Activated CD4-positive, alpha-beta T cell treated with anti-CD3 and anti-CD28 coated beads for 4 hours (primary cell): ENCODE measurements around the gene SLC9A4.

Experiments used
- DNase-seq, 2 donors: peaks; one replicate each; pipeline ENCODE4 v3.0.0-alpha.2; 2020

The SLC9A4 gene

DNA sequence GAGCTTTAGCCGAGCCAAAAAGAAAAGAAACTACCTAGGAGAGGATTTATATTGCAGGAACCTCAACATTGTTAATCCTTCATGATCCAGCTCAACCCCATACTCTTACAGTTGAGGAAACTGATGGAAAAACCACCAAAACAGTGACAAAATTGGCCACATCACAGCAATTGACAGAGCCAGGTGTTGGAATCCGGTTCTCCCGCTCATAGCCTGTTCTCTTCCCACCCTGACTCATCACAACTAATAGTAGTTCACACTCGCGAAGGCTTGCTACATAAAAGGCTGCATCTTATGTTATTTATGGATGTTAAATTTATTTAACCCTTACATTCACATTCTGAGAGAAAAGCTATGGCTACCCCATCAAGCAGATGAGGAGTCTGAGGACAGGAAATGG, 33.7 kb downstream of the SLC9A4 start:
- DNase-seq: no peak

DNA sequence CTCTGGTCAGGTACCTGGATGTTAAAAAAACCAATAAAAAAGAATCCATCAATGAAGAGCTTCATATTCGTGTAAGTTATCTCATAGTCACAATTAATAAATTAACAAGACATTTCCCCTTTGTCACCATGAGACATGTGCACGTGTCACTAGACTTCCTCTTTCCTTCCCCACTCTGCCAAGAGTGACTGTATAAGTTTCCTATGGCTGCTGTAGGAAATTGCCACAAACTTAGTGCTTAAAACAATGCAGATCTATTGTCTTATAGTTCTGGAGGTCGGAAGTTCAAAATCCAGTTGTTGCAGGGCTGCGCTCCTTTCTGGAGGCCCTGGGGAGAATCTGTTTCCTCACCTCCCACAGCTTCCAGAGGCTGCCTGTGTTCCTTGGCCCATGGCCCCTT, 35.8 kb downstream of the SLC9A4 start:
- DNase-seq: no peak

DNA sequence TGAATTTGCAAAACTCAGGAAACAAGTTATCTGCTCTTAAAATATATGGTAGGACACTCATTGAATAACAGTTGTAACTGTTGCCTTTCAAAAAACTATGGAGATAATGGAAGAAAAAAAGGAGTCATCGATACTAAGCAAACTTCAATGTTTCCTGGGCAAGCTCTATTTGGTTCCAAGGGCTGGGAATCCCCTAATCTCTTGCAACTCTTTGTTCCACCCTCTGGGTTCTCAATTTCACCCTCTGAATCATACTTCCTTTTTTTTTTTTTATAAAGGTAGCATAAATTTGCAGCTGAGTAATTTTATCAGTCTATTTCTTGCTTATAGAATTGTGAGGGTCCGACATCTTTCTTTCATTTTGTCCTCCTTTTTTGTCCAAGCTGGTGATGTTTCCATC, 36.7 kb downstream of the SLC9A4 start:
- no peak for DNase-seq

DNA sequence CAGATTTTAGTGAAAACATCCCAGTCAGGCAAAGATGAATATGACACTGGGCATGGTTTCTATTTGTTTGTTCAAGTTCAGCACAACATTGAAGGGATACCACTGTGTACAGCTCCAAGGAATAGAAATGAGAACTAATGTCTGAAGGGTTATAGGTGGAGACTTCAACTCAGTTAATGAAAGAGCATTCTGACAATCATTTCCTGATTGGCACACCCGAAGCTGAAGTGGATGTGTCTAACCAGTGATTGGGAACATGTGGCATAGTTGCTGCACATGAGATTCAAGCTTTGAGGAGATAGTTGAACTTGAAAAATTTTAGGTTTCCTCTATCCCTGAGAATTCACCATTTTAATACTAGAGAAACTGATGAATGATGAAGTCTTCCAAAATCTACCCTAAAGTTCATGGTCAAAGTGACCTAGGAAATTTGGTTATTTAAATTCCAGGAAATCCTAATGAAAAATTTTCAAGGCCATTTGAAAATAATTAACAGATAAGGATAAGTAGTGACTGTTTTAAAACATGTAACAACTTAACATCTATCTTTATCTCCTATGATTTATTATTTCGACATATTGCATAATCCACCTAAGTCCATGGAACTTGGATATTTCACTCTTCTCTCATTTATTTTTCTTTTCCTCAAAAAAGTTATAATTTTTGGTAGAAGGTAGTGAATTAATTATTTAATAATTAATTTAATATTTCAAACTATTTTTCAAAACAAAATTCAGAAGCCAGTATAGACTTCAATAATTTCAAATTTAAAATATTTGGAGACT, 38.0 kb downstream of the SLC9A4 start:
- no peak for DNase-seq

DNA sequence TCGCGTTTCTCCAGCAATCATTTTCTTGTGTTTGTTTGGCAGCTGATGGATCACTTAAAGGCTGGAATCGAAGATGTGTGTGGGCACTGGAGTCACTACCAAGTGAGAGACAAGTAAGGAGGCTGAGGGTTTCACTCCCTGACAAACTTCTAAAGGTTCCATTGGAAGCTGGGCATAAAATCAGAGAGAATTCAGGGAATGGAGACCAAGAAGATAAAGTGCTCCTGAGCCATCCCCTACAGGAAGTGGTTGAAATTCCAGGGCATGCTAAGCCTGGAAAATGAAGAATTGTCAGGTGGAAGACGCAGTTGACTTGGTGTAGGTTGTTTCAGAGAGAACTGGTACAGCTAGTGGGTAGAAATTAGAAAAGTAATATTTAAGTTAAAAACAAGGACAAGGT, 39.1 kb downstream of the SLC9A4 start:
- DNase-seq: no peak

DNA sequence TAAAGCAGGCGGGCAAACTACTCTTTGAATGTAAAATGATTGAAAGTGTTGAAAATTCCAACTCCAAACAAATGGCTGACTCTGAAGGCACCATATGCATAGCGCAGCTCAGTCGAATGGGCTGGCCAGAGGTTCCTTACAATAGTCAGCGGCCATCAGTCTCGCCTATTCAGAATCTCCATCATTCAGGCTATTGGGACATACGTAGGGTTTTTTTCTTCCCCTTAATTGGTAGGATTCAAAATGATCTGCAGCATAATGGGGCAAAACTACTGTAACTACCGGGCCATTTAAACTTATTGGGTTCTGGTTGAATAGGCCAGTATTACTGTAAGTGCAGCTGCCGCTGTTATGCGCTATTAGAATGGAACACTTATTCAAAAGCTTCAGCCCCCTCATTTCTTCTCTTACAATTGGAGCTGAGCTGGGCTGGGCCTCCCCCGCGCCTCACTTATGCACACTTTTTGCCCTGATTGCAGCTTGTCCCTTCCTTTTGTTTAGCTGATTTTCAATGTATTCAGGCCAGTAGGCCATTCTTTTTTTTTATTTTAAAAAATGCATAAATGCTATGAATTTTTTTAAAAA, 40.4 kb downstream of the SLC9A4 start:
- DNase-seq: no peak

DNA sequence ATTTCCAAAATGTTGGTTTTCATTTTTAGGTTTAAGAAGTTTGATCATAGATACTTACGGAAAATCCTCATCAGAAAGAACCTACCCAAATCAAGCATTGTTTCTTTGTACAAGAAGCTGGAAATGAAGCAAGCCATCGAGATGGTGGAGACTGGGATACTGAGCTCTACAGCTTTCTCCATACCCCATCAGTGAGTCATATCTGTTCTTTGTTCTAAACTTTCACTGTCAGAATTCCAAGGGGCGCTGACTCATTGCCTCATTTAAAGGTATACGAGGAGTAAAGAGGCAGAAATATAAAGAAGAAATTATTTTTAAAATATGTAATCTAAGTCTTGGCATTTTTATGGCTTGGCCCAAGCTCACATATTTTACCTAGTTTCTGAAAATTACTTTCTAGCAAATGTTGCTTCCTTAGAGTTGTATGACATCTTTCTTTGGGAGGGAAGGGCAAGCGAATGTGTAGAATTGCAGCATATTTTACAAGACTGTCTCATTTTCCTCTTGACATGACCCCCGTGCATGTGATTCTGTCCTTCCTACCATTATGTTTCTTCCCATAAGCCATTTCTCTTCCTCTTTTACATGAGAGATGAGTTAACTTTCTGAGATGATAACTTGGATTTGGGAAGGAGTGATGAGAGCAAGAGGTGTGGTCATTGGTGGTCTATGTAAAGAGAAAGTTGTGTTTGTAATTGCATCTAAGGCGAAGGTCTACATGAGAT, 41.2 kb downstream of the SLC9A4 start:
- no peak for DNase-seq

DNA sequence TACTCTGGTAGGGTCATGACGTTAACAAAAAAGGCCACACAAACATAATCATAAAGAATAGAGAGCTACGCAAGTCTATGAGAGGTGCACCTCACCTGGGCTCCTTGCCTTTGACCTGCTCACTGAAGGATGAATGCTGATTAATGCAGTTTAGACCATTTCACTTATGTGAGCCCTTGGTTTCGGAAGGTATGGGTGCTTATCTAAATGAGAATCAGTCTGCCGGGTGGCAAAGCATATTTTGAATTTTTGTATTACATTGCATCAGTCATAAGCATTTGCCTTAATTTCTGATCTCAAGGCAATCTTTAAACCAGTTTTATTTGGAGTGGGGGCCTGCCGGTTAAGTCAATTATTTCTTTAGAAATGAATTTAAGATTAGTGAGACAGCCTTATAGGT, 42.8 kb downstream of the SLC9A4 start:
- DNase-seq: no peak

DNA sequence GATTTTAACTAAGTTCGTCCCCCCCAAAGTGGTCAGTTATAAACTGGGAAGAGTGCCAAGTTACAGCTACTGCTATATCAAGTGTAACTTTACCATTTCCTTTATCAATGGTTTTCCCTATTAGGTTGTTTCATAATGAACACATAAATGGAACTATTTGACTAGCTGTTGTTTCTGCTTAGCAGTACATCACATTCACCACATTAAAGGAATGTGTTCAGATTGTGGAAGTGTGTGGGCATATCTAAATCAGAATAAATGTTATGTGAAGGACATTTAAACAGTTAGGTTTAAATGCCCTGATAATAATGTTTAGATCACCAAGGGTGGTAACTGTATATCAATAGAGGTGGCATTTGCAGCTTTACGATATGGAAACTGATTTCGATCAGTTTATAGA, 45.1 kb downstream of the SLC9A4 start:
- DNase-seq: no peak

DNA sequence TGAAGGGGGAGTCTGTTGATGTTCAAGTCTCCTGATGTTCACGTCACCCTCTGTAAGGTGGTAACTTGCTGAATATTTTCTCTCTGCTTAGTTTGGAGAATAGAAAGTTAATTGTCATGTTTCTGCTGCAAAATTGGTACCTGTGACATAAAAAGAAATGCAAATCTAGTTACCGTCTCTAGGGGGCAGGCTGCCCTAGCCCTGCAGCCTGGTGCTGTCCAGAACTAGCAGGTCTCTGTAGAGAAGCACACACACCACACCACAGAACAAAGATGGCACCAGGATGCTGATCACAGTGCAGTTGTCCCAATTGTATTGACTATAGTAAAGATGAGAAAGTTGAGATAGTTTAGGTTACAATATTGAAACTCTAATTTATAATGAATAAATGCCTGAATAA, 47.0 kb downstream of the SLC9A4 start:
- DNase-seq: no peak

DNA sequence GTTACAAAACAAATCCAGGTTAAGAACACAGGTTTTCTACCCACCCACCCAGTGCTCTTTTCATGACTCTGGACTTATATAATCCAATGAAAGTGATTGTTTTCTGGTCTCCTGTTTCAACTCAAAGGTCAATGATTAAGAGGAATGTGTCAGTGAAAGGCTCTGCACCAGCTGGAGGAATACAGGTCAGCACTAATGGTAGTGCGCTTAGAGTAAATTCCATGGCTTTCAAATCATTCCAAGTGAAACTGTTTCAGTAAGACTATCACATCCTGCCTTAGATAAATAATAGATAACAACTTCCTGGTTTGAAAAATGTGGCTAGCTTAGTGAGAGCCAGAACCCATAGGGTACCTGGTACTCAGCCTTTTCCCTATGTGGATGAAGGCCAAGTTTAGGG, 47.8 kb downstream of the SLC9A4 start:
- no peak for DNase-seq

DNA sequence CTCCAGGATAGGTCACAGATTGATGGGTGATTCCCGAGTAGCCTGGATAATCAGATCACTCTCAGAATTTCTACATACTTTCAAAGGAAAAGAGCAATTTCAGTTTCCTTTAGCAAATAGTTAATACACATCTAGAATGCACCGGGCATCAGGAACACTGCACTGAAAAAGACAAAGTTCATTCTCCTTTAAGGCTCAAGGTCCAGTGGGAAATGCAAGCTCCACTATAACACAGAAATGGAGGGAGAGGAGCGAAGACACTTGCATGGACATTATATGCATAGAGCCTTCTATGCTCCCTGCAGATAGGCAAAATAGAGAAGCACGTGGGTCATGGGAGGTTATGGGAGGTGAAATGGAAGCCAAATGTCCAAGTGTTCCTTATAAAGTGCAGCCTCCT, 49.1 kb downstream of the SLC9A4 start:
- no peak for DNase-seq

DNA sequence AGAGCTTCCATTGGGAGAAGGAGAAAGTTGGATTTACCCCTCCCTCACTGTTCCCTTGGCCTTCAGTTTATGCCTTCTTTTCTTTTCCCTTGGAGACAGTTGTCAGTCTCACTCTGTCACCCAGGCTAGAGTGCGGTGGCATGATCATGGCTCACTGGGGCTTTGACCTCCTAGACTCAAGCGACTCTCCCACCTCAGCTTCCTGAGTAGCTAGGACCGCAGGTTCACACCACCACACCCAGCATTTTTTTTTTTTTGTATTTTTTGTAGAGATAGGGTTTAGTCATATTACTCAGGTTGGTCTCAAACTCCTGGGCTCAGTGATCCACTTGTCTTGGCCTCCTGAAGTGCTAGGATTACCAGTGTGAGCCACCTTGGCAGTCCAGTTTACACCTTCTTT, 49.9 kb downstream of the SLC9A4 start:
- DNase-seq: no peak

DNA sequence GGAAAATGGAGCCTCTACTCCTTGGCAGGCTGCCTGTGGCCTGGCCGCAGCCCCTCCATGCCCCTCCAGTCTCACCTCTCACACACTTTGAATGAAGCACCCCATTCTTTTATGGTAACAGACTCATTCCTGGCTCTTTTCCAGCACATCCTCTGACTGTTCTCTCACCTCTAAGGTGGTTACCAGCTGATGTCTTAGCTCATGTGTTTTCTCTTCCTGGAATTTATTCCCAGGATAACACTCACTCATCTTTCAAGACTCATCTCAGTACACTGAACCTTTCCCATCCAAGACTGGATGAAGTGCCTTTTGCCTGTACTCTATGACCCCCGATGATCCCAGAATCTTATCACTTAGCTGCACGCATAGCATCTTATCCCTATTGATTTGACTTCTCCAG, 50.6 kb downstream of the SLC9A4 start:
- DNase-seq: no peak

DNA sequence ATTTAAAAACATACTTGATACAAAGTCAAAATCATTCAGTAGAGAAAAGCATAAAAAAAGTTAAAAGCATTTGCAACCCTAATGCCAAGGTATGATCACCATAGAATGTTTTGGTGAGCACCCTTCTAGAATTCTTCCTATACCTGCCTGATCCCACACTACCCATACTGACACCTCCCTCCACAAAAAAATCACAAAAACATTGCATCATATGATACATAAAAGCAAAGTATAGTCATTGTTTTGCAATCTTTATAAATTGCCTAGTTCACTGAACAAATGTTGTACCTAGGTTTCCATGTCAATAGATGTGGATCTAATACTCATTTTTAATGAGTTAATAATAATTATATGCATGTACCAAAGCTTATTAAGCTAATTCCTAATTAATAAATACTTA, 54.1 kb downstream of the SLC9A4 start:
- no peak for DNase-seq

DNA sequence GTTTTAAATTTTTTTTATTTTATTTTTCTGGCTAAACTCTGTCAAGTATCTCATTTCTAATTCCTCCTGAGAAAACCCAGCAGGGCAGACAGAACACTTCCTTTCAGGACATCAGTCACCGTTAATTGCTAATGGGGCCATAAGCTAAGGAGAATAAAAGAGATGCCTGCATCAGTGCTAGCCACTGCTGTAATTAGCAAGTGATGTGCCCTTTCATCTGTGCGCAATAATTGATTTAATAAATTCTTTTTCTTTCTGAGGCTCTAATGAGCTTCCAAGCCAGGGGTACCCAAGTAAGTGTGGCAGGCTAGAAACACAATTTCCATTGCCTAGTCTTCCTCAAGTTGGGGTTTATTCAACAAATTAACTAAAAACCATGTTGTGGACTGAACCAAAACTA, 65.5 kb downstream of the SLC9A4 start:
- no peak for DNase-seq

DNA sequence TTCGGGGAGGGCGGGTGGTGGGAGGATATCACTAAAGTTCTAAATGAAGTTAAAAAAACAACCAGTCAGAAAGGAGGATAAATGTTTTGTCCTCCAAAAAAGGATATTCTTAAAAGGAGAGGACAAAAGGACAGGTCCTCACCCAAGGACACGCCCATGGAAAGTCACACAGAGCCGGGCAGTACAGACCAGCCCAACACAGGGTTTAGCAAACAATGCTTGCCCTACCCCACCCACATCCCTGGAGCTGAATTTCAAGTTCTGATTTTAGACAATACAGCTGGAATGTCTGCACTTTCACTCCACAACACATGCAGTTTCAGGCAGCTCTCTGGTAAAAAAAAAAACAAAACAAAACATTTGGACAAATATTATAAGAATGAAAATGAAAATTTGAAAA, 67.9 kb downstream of the SLC9A4 start:
- DNase-seq: no peak

DNA sequence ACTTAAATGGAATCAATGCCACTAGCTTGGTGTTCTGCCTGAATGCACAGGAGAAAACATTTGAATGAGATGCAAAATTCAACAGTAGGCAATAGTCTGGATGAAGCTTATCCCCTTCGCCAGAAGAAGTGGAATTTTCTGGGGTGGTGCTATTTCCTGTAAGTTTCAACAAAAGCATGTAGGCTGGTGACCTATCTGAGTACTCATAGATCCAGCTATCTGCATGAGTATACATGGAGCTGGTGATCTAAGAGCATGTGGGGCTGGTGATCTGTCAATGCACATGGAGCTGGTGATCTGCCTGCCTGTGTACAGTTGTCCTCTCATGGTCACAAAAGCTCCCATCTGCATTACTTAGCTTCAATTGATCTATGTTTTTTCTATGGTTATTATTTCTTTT, 71.2 kb downstream of the SLC9A4 start:
- DNase-seq: no peak

DNA sequence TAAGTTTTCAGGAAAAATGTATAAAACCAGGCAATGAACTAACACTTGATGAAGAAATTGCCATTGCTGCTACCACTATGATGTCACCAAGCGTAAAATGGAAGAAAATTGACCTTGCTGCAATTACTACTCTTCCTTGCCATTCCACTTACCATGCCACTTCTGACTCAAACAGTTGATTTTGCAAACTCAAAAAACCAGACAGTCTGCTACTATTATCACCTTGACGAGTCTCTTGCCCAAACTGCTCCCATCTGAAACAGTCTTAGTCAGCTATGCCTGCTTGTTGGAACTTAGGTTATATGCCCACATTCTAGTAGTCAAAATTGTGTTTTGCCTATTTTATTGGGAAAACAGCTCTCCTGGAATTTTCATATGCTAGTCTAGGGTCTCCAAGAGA, 74.4 kb downstream of the SLC9A4 start:
- no peak for DNase-seq

DNA sequence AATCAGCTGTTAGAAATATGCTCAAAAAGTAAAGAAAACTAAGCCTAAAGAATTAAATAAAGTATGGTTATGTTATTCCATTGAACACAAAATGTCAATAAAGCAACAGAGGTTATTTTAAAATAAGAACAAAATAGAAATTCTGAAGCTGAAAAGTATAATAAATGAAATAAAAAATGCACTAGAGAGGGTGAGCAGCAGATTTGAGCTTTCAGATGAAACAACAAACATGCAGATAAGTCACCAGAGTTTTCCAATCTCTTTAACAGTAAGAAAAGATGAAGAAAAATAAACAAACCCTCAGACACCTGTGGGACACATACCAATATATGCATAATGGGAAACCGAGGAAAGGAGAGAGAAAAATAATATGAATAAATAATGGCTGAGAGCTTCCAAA, 76.0 kb downstream of the SLC9A4 start:
- no peak for DNase-seq

DNA sequence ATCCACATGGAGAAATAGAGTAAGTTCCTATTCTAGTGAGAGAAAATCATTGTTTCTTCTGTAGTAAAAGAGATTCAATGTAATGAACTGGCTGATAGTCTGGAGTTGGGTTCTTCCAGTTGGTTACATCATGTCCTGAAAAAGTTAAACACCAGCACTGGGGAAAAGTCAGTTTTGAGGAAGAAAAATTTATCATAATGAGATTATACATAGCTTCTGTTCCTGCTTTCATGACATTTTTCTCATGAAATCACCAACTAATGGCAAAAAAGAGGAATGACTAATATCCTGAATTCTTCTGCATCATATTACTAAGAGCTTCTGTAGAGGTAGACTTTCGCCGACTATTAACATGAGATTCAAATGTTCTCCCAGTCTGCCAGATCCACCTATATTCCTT, 77.1 kb downstream of the SLC9A4 start:
- DNase-seq: no peak

DNA sequence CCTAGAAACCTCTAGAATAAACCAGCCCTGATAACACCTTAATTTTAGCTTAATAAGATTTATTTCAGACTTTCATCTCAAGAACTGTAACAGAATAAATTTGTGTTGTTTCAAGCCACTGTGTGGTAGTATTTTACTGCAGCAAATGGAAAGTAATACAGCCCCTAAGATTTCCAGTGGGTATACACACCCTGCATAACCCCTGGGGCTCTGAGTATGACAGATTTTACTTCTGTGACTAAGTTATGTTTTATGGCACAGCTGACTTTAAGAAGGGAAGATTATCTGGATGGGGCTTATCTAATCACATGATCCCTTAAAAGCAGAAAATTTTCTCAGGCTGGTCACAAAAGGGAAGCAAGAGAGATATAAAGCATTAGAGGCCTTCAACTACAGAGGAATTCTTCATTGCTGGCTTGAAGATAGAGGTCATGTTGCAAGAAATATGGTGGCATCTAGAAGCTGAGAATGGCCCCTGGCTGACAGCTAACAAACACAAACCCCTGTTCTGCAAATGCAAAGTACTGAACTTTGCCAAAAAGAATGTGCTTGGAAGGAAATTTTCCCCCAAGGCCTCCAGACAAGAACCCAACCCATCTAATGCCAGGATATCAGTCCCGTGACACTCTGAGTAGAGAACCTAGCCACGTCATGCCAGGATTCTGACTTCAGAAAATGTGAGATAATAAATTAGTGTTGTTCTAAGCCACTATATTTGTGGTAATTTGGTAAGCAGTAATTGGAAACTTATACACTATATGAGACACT, 78.5 kb downstream of the SLC9A4 start:
- no peak for DNase-seq

DNA sequence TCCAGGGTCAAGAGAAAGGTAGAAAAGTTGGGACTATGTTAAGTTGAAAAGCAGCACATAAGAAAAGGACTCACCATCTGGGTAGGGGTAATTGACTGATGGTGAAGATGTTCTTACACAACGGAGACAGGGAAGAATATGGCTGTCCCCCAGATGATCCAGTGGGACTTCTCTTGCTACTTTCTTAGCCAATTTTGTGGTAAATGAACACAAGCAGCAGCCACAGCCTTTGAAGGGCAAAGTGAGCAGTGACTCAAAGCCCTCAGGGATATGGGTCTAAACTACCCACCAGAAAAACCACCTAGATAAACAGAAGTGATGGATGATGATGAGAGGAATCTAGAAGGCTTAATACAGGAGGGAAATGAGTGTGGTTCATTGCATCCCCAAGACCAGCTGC, 80.6 kb downstream of the SLC9A4 start:
- DNase-seq: no peak

DNA sequence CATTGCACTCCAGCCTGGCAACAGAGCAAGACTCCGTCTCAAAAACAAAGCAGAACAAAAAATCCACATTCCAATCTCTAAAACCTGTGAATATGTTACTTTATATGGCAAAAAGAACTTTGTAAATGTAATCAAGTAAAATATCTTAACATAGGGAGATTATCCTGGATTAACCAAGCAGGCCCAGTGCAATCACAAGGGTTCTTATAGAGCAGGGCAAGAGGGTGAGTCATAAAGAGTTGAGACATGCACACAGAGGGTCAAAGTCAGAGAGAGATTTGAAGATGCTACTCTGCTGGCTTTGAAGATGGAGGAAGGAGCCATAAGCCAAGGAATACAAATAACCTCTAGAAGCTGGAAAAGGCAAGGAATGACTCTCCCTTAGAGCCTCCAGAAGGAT, 85.4 kb downstream of the SLC9A4 start:
- no peak for DNase-seq
